K562 (cell line): ENCODE measurements around the gene THAP4. TPM values are rescaled to one million over a fixed set of nuclear protein-coding genes. Genes with fewer than 3 reads are reported as not detected.

Experiments
- ATAC-seq: fragments of 200-7000 bp; cut with Tn5 transposase; 3 replicates; pipeline ENCODE4 v1.9.1; 2020; ENCODE audit warnings: moderate library complexity
- BruUV-seq: library from RNA; stranded (reverse); fragments of 400-500 nt; replicated peaks from 2 replicates; lab custom pipeline; 2021; lab: Mats Ljungman, UMichigan
- CTCF ChIA-PET: fragments of 300-600 bp; formaldehyde crosslinking; extraction: SDS; loops from one replicate; lab custom pipeline; 2021; ENCODE audit warnings: low intra/inter-chr PET ratio; lab: Yijun Ruan, JAX
- POLR2A ChIA-PET: fragments of 300-600, 350-650 bp; sonication (Branson Sonifier 250); formaldehyde crosslinking; extraction: SDS; loops from one replicate; lab custom pipeline; 2021; ENCODE audit warnings: antibody characterized with exemption, inconsistent platforms; lab: Yijun Ruan, JAX
- DNase-seq, 4 experiments: peaks; one replicate each; pipeline versions ENCODE4 v3.0.0 to v3.0.0-alpha.2; 2011 to 2018; ENCODE audit warnings: low spot score in 3 of 4, mixed read lengths in 3 of 4; ENCODE audit errors: extremely low read depth in 1 of 4
- FAIRE-seq: peaks from 2 replicates; lab custom pipeline; 2011; peaks lifted over from hg19 to GRCh38; lab: Jason Lieb, UNC
- H2AFZ ChIP-seq: 2 replicates; pipeline ENCODE4 v1.6.0; 2011; ENCODE audit warnings: low read depth, low read length, control low read depth, inconsistent platforms
- H3K27ac ChIP-seq: fragments of 200-600 bp; 3 replicates; pipeline ENCODE4 v1.8.0; 2011; ENCODE audit warnings: low read depth, mild to moderate bottlenecking, control low read depth, inconsistent platforms, low read length, moderate library complexity, mixed read lengths; ENCODE audit errors: extremely low read depth
- H3K27me3 ChIP-seq, 2 experiments: fragments of 300-600 bp in 1 of 2; 2 replicates in 1 of 2; 3 replicates in 1 of 2; pipeline versions ENCODE4 v1.6.0 to v1.8.0; 2011; ENCODE audit warnings: inconsistent platforms in 2 of 2, low read length in 2 of 2, mild to moderate bottlenecking in 1 of 2, mixed read lengths in 1 of 2, moderate library complexity in 1 of 2; ENCODE audit not compliant: control insufficient read depth in 2 of 2, insufficient read depth in 2 of 2
- H3K36me3 ChIP-seq: fragments of 300-600 bp; 3 replicates; pipeline ENCODE4 v1.8.0; 2011; ENCODE audit warnings: mild to moderate bottlenecking, low read length, inconsistent platforms; ENCODE audit not compliant: control insufficient read depth, insufficient read depth
- H3K4me1 ChIP-seq, 2 experiments: fragments of 200-600 bp in 1 of 2; replicated peaks in 1 of 2; 2 replicates in 1 of 2; 3 replicates in 1 of 2; pipeline versions ENCODE4 v1.5.1 to v1.8.0; 2011; ENCODE audit warnings: inconsistent platforms in 2 of 2, low read length in 2 of 2, mild to moderate bottlenecking in 1 of 2, mixed read lengths in 1 of 2, moderate library complexity in 1 of 2; ENCODE audit not compliant: control insufficient read depth in 2 of 2, insufficient read depth in 2 of 2
- H3K4me2 ChIP-seq: 2 replicates; pipeline ENCODE4 v1.6.1; 2011; ENCODE audit warnings: low read length, control low read depth, inconsistent platforms, mixed read lengths; ENCODE audit not compliant: insufficient read depth
- H3K4me3 ChIP-seq: fragments of 200-600 bp; sonication (generic), shearing (Covaris generic); 2 replicates; pipeline ENCODE4 v1.5.1; 2016; ENCODE audit warnings: control low read depth, inconsistent platforms
- H3K79me2 ChIP-seq: fragments of 200-600 bp; 3 replicates; pipeline ENCODE4 v1.8.0; 2011; ENCODE audit warnings: low read length, inconsistent platforms; ENCODE audit not compliant: control insufficient read depth, insufficient read depth
- H3K9ac ChIP-seq, 2 experiments: 2 replicates each; pipeline versions ENCODE4 v1.6.0 to v1.6.1; 2011; ENCODE audit warnings: low read depth in 2 of 2, low read length in 2 of 2, control low read depth in 1 of 2, inconsistent platforms in 1 of 2, mild to moderate bottlenecking in 1 of 2, mixed read lengths in 1 of 2; ENCODE audit not compliant: insufficient read depth in 1 of 2
- H3K9me1 ChIP-seq: one replicate; pipeline ENCODE4 v1.6.0; 2011; ENCODE audit warnings: inconsistent platforms, mild to moderate bottlenecking, low read length, moderate library complexity; ENCODE audit not compliant: control insufficient read depth, insufficient read depth
- H3K9me3 ChIP-seq: replicated peaks from 2 replicates; pipeline ENCODE4 v1.5.1; 2011; ENCODE audit warnings: low read depth, low read length, inconsistent platforms; ENCODE audit not compliant: control insufficient read depth, insufficient read depth
- H4K20me1 ChIP-seq: replicated peaks from 2 replicates; pipeline ENCODE4 v1.6.1; 2011; ENCODE audit warnings: low read length, inconsistent platforms, mixed read lengths; ENCODE audit not compliant: control insufficient read depth, insufficient read depth
- CBX3 ChIP-seq, 2 experiments: IDR thresholded peaks; 1 replicate in 1 of 2; 2 replicates in 1 of 2; pipeline ENCODE4 v1.6.1; 2012; ENCODE audit warnings: inconsistent platforms in 2 of 2, low read length in 2 of 2, borderline replicate concordance in 1 of 2, control low read depth in 1 of 2
- CTBP1 ChIP-seq: fragments of 450-650 bp; IDR thresholded peaks from 2 replicates; pipeline ENCODE4 v1.6.1; 2016; ENCODE audit warnings: borderline replicate concordance
- RBFOX2 ChIP-seq: fragments of 200-400 bp; formaldehyde crosslinking; IDR thresholded peaks from 2 replicates; pipeline ENCODE4 v1.6.1; 2017; ENCODE audit warnings: low read depth, mild to moderate bottlenecking, low read length, moderate library complexity
- SMARCE1 ChIP-seq: fragments of 450-650 bp; IDR thresholded peaks from 2 replicates; pipeline ENCODE4 v1.7.1; 2016; ENCODE audit warnings: mild to moderate bottlenecking
- ZFP36 ChIP-seq: fragments of 150-350 bp; IDR thresholded peaks from 2 replicates; pipeline ENCODE4 v1.6.1; 2018; ENCODE audit warnings: low read length, low read depth; ENCODE audit not compliant: partially characterized antibody
- WGBS: fragments of 100-300 bp; shearing (Covaris generic); methylation state at CpG from one replicate; pipeline ENCODE4 v1.1.6; 2016; ENCODE audit warnings: low coverage, mixed read lengths; ENCODE audit not compliant: insufficient coverage; ENCODE audit errors: missing lambda C conversion rate; 5-methylcytosine and 5-hydroxymethylcytosine counted together
- in situ Hi-C: fragments of 300-500 bp; cut with MboI; formaldehyde crosslinking; loops from 4 replicates; pipeline ENCODE4 v1.15.0; 2018; ENCODE audit warnings: inconsistent platforms, mixed read lengths
- intact Hi-C: fragments of 100-400 bp; cut with micrococcal nuclease; formaldehyde crosslinking; loops from 2 replicates; pipeline ENCODE4 v1.14.2; 2022
- polyA plus RNA-seq, 8 experiments: library from polyadenylated mRNA; depleted of rRNA in 4 of 8; stranded (reverse) in 5 of 8; unstranded in 3 of 8; fragments of >200 nt; fragmentation: Nextera tagmentation in 2 of 8; fragmentation: Illumina TruSeq in 1 of 8; extraction: Ambion mirVana in 2 of 8; extraction: Trizol in 1 of 8; gene quantifications; 2 replicates each; pipeline versions ENCODE4 v1.2.1 to v1.2.3, GENCODE V29; 2011 to 2014; ENCODE audit warnings: inconsistent platforms in 1 of 8, missing spikeins in 1 of 8
- total RNA-seq, 7 experiments: library from RNA; depleted of rRNA in 6 of 7; stranded (reverse); fragments of >200 nt in 6 of 7; fragmentation: Illumina TruSeq in 2 of 7; extraction: Trizol in 2 of 7; gene quantifications; 2 replicates each; pipeline versions ENCODE4 v1.2.1 to v1.2.3, GENCODE V29; 2011 to 2021; ENCODE audit warnings: low replicate concordance in 1 of 7

The THAP4 gene
- total and polyA plus RNA-seq, 9 of the 15 experiments (the other 6 are each of a cell fraction or from before 2014, with no cell fraction given): 8.6 to 60.9 (median 43.9) TPM

GRCh38 chr2:241639385-241639784 is 2.4 kb upstream of the THAP4 start:
- FAIRE-seq (no peak), DNase-seq (no peak), ATAC-seq (no peak)
- H3K9me3 ChIP-seq: no peaks in the 10 kb centered on the region; the same call in 1 of the 2 replicates
- no peak overlapping the region for H2AFZ ChIP-seq
- in situ Hi-C loops (no loop called here), intact Hi-C loops (no loop called here)
- CTCF ChIA-PET: no interaction called here
- H3K4me2 ChIP-seq: no peak overlapping the region
- TF ChIP-seq CTBP1: no peak
- peak in 1 of 2 experiments; percentile 66; a peak in 1 of 3 replicates for TF ChIP-seq CBX3 (IDR thresholded peaks at IDR 0.05; ENCODE audit: borderline replicate concordance in 1 of 2, low read length in 2 of 2)
- peak; percentile 35 for TF ChIP-seq ZFP36
- WGBS: 87% methylated on average over 6 of the region's 7 CpGs
- H3K4me1 ChIP-seq: peaks cover 7 to 21% of the 10 kb centered on the region in 2 experiments; a peak in 3 of 5 replicates
- H3K79me2 ChIP-seq: peaks cover 83% of the 10 kb centered on the region
- POLR2A ChIA-PET: no interaction called here
- H3K36me3 ChIP-seq: peaks cover 30% of the 10 kb centered on the region; the same call in 2 of the 3 replicates
- no TSS peak for BruUV-seq
- no peaks in the 10 kb centered on the region for H3K27me3 ChIP-seq
- H3K4me3 ChIP-seq: no peak overlapping the region
- H3K27ac ChIP-seq: no peak overlapping the region
- no peaks in the 10 kb centered on the region for H3K9me1 ChIP-seq
- no peak overlapping the region for H3K9ac ChIP-seq
- no peaks in the 10 kb centered on the region for H4K20me1 ChIP-seq

GRCh38 chr2:241638940-241639339 is 2.0 kb upstream of the THAP4 start:
- intact Hi-C loops: no loop called here
- FAIRE-seq: no peak
- H4K20me1 ChIP-seq: no peaks in the 10 kb centered on the region

More at GRCh38 chr2:241638940-241639339, 2.0 kb upstream of the THAP4 start:
- peaks cover 7 to 21% of the 10 kb centered on the region in 2 experiments; a peak in 3 of 5 replicates for H3K4me1 ChIP-seq
- H3K4me2 ChIP-seq: peak overlapping the region; percentile 86; the same call in 1 of the 2 replicates
- no peak overlapping the region for H3K27ac ChIP-seq
- ATAC-seq (no peak), DNase-seq (no peak)
- BruUV-seq: no TSS peak
- peaks cover 31% of the 10 kb centered on the region; the same call in 2 of the 3 replicates for H3K36me3 ChIP-seq
- H3K4me3 ChIP-seq: no peak overlapping the region
- no peaks in the 10 kb centered on the region for H3K9me1 ChIP-seq
- peaks cover 83% of the 10 kb centered on the region for H3K79me2 ChIP-seq
- H3K27me3 ChIP-seq: no peaks in the 10 kb centered on the region
- 93% methylated on average over 8 of the region's 14 CpGs for WGBS
- ChIA-PET POLR2A (interaction anchor here (1.2 to 2.1 kb wide), 2 partner anchors 9 to 11 kb away, joined by 4 to 14 read pairs; no protein-coding TSS in a partner anchor), CTCF (no interaction called here)
- peak overlapping the region in 1 of 2 experiments; percentile 79; a peak in 2 of 4 replicates for H3K9ac ChIP-seq
- in situ Hi-C loops: no loop called here
- no peaks in the 10 kb centered on the region; the same call in 1 of the 2 replicates for H3K9me3 ChIP-seq
- H2AFZ ChIP-seq: no peak overlapping the region
- peak; percentile 54; the same call in 1 of the 2 replicates for TF ChIP-seq RBFOX2
- TF ChIP-seq SMARCE1: no peak
